Esophagus squamous epithelium (tissue), 4 donors: ENCODE results near the gene MYPOP.

ENCODE experiments used
- CTCF ChIP-seq, 6 experiments: fragments of 450-650 bp in 4 of 6; fragments of 200-600 bp in 2 of 6; sonication (generic) in 2 of 6; IDR thresholded peaks; one replicate each; pipeline ENCODE4 v1.5.1; 2016 to 2019; ENCODE audit warnings: antibody characterized with exemption in 6 of 6, mild to moderate bottlenecking in 4 of 6, moderate library complexity in 4 of 6
- POLR2A ChIP-seq, 4 donors: fragments of 450-650 bp; IDR thresholded peaks; one replicate each; pipeline ENCODE4 v1.6.1; 2017; ENCODE audit warnings: antibody characterized with exemption in 4 of 4, mild to moderate bottlenecking in 4 of 4, moderate library complexity in 3 of 4

GRCh38 chr19:45901912-45902650 lies at the start of gene MYPOP:
- no peak for TF ChIP-seq POLR2A (IDR thresholded peaks at IDR 0.05)
- no peak for TF ChIP-seq CTCF (IDR thresholded peaks at IDR 0.05)
